Trophoblast cell (in vitro differentiated cells and primary cell): ENCODE data around the gene RIMS1.

ENCODE experiments used
- DNase-seq, 2 donors: peaks; one replicate each; pipeline ENCODE4 v3.0.0-alpha.2; 2016
- H2AFZ ChIP-seq: 2 replicates; pipeline ENCODE4 v1.6.1; 2013; ENCODE audit warnings: low read length, moderate library complexity, mild to moderate bottlenecking; ENCODE audit not compliant: insufficient read depth, poor library complexity
- H2AK5ac ChIP-seq: 2 replicates; pipeline ENCODE4 v1.6.1; 2013; ENCODE audit warnings: mild to moderate bottlenecking, low read length
- H2BK120ac ChIP-seq: 2 replicates; pipeline ENCODE4 v1.6.1; 2013; ENCODE audit warnings: low read length, mild to moderate bottlenecking, moderate library complexity; ENCODE audit not compliant: insufficient read depth, poor library complexity
- H2BK12ac ChIP-seq: 2 replicates; pipeline ENCODE4 v1.6.1; 2013; ENCODE audit warnings: mild to moderate bottlenecking, low read length, moderate library complexity
- H2BK5ac ChIP-seq: 2 replicates; pipeline ENCODE4 v1.6.1; 2013; ENCODE audit warnings: low read length, low read depth, moderate library complexity, mild to moderate bottlenecking; ENCODE audit not compliant: poor library complexity
- H3K14ac ChIP-seq: 2 replicates; pipeline ENCODE4 v1.6.1; 2013; ENCODE audit warnings: mild to moderate bottlenecking, low read length
- H3K18ac ChIP-seq: 2 replicates; pipeline ENCODE4 v1.6.1; 2013; ENCODE audit warnings: mild to moderate bottlenecking, low read length
- H3K23ac ChIP-seq: 2 replicates; pipeline ENCODE4 v1.6.1; 2013; ENCODE audit warnings: low read length
- H3K27ac ChIP-seq: 2 replicates; pipeline ENCODE4 v1.5.1; 2013; ENCODE audit warnings: low read depth, mild to moderate bottlenecking, inconsistent platforms, low read length, moderate library complexity
- H3K27me3 ChIP-seq: 2 replicates; pipeline ENCODE4 v1.6.1; 2013; ENCODE audit warnings: inconsistent platforms, mild to moderate bottlenecking, low read length, moderate library complexity; ENCODE audit not compliant: insufficient read depth
- H3K36me3 ChIP-seq, 2 experiments: 1 replicate in 1 of 2; 2 replicates in 1 of 2; pipeline ENCODE4 v1.6.1; 2013; ENCODE audit warnings: low read length in 2 of 2, mild to moderate bottlenecking in 2 of 2, moderate library complexity in 1 of 2; ENCODE audit not compliant: insufficient read depth in 2 of 2, control insufficient read depth in 1 of 2
- H3K4ac ChIP-seq: 2 replicates; pipeline ENCODE4 v1.6.1; 2013; ENCODE audit warnings: low read depth, mild to moderate bottlenecking, low read length, moderate library complexity
- H3K4me1 ChIP-seq, 2 experiments: 1 replicate in 1 of 2; 2 replicates in 1 of 2; pipeline ENCODE4 v1.6.1; 2013; ENCODE audit warnings: low read length in 2 of 2, mild to moderate bottlenecking in 2 of 2, moderate library complexity in 1 of 2; ENCODE audit not compliant: insufficient read depth in 2 of 2, control insufficient read depth in 1 of 2
- H3K4me2 ChIP-seq: 2 replicates; pipeline ENCODE4 v1.6.1; 2013; ENCODE audit warnings: inconsistent platforms, mild to moderate bottlenecking, low read length, moderate library complexity
- H3K4me3 ChIP-seq: 2 replicates; pipeline ENCODE4 v1.5.1; 2013; ENCODE audit warnings: mild to moderate bottlenecking, low read depth, low read length, inconsistent platforms
- H3K79me1 ChIP-seq: one replicate; pipeline ENCODE4 v1.6.1; 2013; ENCODE audit warnings: low read length
- H3K79me2 ChIP-seq: 2 replicates; pipeline ENCODE4 v1.6.1; 2013; ENCODE audit warnings: low read length, mild to moderate bottlenecking; ENCODE audit not compliant: control insufficient read depth, insufficient read depth, poor library complexity
- H3K9ac ChIP-seq: 2 replicates; pipeline ENCODE4 v1.6.1; 2013; ENCODE audit warnings: mild to moderate bottlenecking, low read length
- H3K9me3 ChIP-seq: 2 replicates; pipeline ENCODE4 v1.6.1; 2013; ENCODE audit warnings: low read depth, mild to moderate bottlenecking, control low read depth, inconsistent platforms, low read length; ENCODE audit not compliant: insufficient read depth
- H4K12ac ChIP-seq: 2 replicates; pipeline ENCODE4 v1.6.1; 2013; ENCODE audit warnings: low read depth, mild to moderate bottlenecking, low read length, moderate library complexity
- H4K8ac ChIP-seq: 2 replicates; pipeline ENCODE4 v1.6.1; 2013; ENCODE audit warnings: low read depth, mild to moderate bottlenecking, low read length, moderate library complexity
- H4K91ac ChIP-seq: one replicate; pipeline ENCODE4 v1.6.1; 2013; ENCODE audit warnings: low read depth, mild to moderate bottlenecking, low read length, moderate library complexity
- WGBS: extraction: QIAGEN DNeasy Blood & Tissue Kit; methylation state at CpG from one replicate; pipeline ENCODE4 v1.1.7; 2013; ENCODE audit warnings: missing lambda C conversion rate; ENCODE audit not compliant: insufficient read length, insufficient coverage; ENCODE audit errors: extremely low coverage; 5-methylcytosine and 5-hydroxymethylcytosine counted together

RIMS1 gene

GRCh38 chr6:72022830-72023229 is 136.5 kb downstream of the RIMS1 start:
- Histone ChIP-seq H3K9ac (no peak overlapping the region), H2AFZ (no peak overlapping the region), H3K4me1 (no peaks in the 10 kb centered on the region), H3K27ac (no peak overlapping the region), H3K4me3 (no peak overlapping the region), H3K4me2 (no peak overlapping the region), H2AK5ac (no peak overlapping the region), H3K23ac (no peak overlapping the region), H3K18ac (no peak overlapping the region), H3K79me1 (no peaks in the 10 kb centered on the region), H3K36me3 (no peaks in the 10 kb centered on the region), H2BK12ac (no peak overlapping the region), H2BK5ac (no peak overlapping the region), H3K4ac (no peak overlapping the region), H3K9me3 (no peaks in the 10 kb centered on the region), H4K91ac (no peak overlapping the region), H3K79me2 (no peaks in the 10 kb centered on the region), H4K12ac (no peak overlapping the region), H2BK120ac (no peak overlapping the region), H4K8ac (no peak overlapping the region), H3K27me3 (no peaks in the 10 kb centered on the region), H3K14ac (no peak overlapping the region)
- no peak for DNase-seq
- no CpG with 5 or more reads among the region's 1 CpG for WGBS

- no CpG with 5 or more reads among the region's 2 CpGs for WGBS
These were observed 145.1 kb downstream of the RIMS1 start for GRCh38 chr6:72031471-72031870.

GRCh38 chr6:72032086-72032485 is 145.7 kb downstream of the RIMS1 start:
- Histone ChIP-seq H3K4ac (no peak overlapping the region), H3K4me3 (no peak overlapping the region), H4K8ac (no peak overlapping the region), H3K23ac (no peak overlapping the region), H3K4me2 (no peak overlapping the region), H3K4me1 (no peaks in the 10 kb centered on the region), H2AK5ac (no peak overlapping the region), H3K14ac (no peak overlapping the region), H2BK120ac (no peak overlapping the region), H3K9ac (no peak overlapping the region), H3K36me3 (no peaks in the 10 kb centered on the region), H2BK5ac (no peak overlapping the region), H2BK12ac (no peak overlapping the region), H3K27me3 (no peaks in the 10 kb centered on the region), H3K27ac (no peak overlapping the region), H4K12ac (no peak overlapping the region), H2AFZ (no peak overlapping the region), H3K9me3 (no peaks in the 10 kb centered on the region), H3K18ac (no peak overlapping the region), H3K79me2 (no peaks in the 10 kb centered on the region), H3K79me1 (no peaks in the 10 kb centered on the region), H4K91ac (no peak overlapping the region)
- DNase-seq = no peak
- no CpG with 5 or more reads among the region's 2 CpGs for WGBS

More at GRCh38 chr6:72031471-72031870, 145.1 kb downstream of the RIMS1 start:
- Histone ChIP-seq H3K4me2 (no peak overlapping the region), H4K91ac (no peak overlapping the region), H2BK12ac (no peak overlapping the region), H3K9me3 (no peaks in the 10 kb centered on the region), H3K14ac (no peak overlapping the region), H3K23ac (no peak overlapping the region), H2BK120ac (no peak overlapping the region), H3K4me1 (no peaks in the 10 kb centered on the region), H2AFZ (no peak overlapping the region), H3K27ac (no peak overlapping the region), H3K79me2 (no peaks in the 10 kb centered on the region), H2AK5ac (no peak overlapping the region), H2BK5ac (no peak overlapping the region), H3K4ac (no peak overlapping the region), H3K18ac (no peak overlapping the region), H4K12ac (no peak overlapping the region), H3K9ac (no peak overlapping the region), H3K4me3 (no peak overlapping the region), H3K36me3 (no peaks in the 10 kb centered on the region), H3K79me1 (no peaks in the 10 kb centered on the region), H4K8ac (no peak overlapping the region), H3K27me3 (no peaks in the 10 kb centered on the region)
- DNase-seq = no peak

GRCh38 chr6:72035486-72035885 is 149.1 kb downstream of the RIMS1 start:
- no peak overlapping the region for H2BK5ac ChIP-seq
- no peak for DNase-seq
- no peak overlapping the region for H3K23ac ChIP-seq
- H3K4ac ChIP-seq = no peak overlapping the region
- no peaks in the 10 kb centered on the region for H3K79me1 ChIP-seq
- no peak overlapping the region for H4K8ac ChIP-seq
- no peaks in the 10 kb centered on the region for H3K79me2 ChIP-seq
- no peak overlapping the region for H2BK120ac ChIP-seq
- no peak overlapping the region for H3K4me2 ChIP-seq
- no peak overlapping the region for H2AFZ ChIP-seq
- no peak overlapping the region for H4K91ac ChIP-seq
- H3K4me3 ChIP-seq = no peak overlapping the region
- no peak overlapping the region for H3K27ac ChIP-seq
- H3K9ac ChIP-seq = no peak overlapping the region
- no peaks in the 10 kb centered on the region for H3K36me3 ChIP-seq
- no peak overlapping the region for H3K14ac ChIP-seq
- no peak overlapping the region for H4K12ac ChIP-seq
- no peak overlapping the region for H2BK12ac ChIP-seq
- H3K4me1 ChIP-seq = no peaks in the 10 kb centered on the region
- H3K18ac ChIP-seq = no peak overlapping the region
- no peaks in the 10 kb centered on the region for H3K9me3 ChIP-seq
- H2AK5ac ChIP-seq = no peak overlapping the region
- no peaks in the 10 kb centered on the region for H3K27me3 ChIP-seq
